ENCODE data around the gene LRRC7. TPM values are rescaled to one million over a fixed set of nuclear protein-coding genes. Genes with fewer than 3 reads are reported as not detected.

The LRRC7 gene
- total and polyA plus RNA-seq, 2 of the 13 experiments (the other 11 are each of a cell fraction or from before 2014, with no cell fraction given): not detected

- ATAC-seq: no peak
- ChIA-PET POLR2A (no interaction called here), CTCF (ENCODE audit: low intra/inter-chr PET ratio, low total read pairs) (no interaction called here)
- FAIRE-seq: no peak
- no peaks in the 10 kb centered on the region for H3K4me1 ChIP-seq (ENCODE audit: insufficient read depth, low read length)
- no peak overlapping the region for H3K4me2 ChIP-seq (ENCODE audit: low read depth, low read length)
- H3K9ac ChIP-seq (ENCODE audit: insufficient read depth, low read depth, low read length): no peak overlapping the region
- H3K79me2 ChIP-seq (ENCODE audit: insufficient read depth, low read length): no peaks in the 10 kb centered on the region
- DNase-seq (ENCODE audit: low spot score): no peak
- intact Hi-C loops (cut with micrococcal nuclease; ENCODE audit: unreplicated experiment): no loop called here
- no peaks in the 10 kb centered on the region for H3K36me3 ChIP-seq (replicated peaks in 1 of 2; ENCODE audit: control insufficient read depth in 1 of 2, insufficient read depth in 2 of 2, low read length in 2 of 2)
- no peaks in the 10 kb centered on the region for H3K27me3 ChIP-seq (ENCODE audit: control insufficient read depth in 1 of 2, insufficient read depth in 2 of 2, low read length in 2 of 2)
- no peak overlapping the region for H3K27ac ChIP-seq (ENCODE audit: extremely low read length, insufficient read depth, low read length)
- in situ Hi-C loops (cut with HindIII; ENCODE audit: extremely low pct_ligation_motif_present, low pct_unique_long_range_greater_than_20kb): no loop called here
- BruUV-seq (replicated peaks): no TSS peak
- no peaks in the 10 kb centered on the region for H4K20me1 ChIP-seq (ENCODE audit: insufficient read depth, low read length)
- no peak overlapping the region for H2AFZ ChIP-seq (ENCODE audit: low read length)
- no peaks in the 10 kb centered on the region for H3K9me3 ChIP-seq (ENCODE audit: low read length)
- no peak overlapping the region for H3K4me3 ChIP-seq (replicated peaks in 1 of 3; ENCODE audit: insufficient read depth in 1 of 3, low read depth in 2 of 3, low read length in 3 of 3)
- 10% methylated on average over 7 of the region's 7 CpGs for WGBS (ENCODE audit: low lambda C conversion rate)
- no peak for TF ChIP-seq ZNF720 (CRISPR knock-in tag; IDR thresholded peaks at IDR 0.05)
- TF ChIP-seq, protein P1, sequence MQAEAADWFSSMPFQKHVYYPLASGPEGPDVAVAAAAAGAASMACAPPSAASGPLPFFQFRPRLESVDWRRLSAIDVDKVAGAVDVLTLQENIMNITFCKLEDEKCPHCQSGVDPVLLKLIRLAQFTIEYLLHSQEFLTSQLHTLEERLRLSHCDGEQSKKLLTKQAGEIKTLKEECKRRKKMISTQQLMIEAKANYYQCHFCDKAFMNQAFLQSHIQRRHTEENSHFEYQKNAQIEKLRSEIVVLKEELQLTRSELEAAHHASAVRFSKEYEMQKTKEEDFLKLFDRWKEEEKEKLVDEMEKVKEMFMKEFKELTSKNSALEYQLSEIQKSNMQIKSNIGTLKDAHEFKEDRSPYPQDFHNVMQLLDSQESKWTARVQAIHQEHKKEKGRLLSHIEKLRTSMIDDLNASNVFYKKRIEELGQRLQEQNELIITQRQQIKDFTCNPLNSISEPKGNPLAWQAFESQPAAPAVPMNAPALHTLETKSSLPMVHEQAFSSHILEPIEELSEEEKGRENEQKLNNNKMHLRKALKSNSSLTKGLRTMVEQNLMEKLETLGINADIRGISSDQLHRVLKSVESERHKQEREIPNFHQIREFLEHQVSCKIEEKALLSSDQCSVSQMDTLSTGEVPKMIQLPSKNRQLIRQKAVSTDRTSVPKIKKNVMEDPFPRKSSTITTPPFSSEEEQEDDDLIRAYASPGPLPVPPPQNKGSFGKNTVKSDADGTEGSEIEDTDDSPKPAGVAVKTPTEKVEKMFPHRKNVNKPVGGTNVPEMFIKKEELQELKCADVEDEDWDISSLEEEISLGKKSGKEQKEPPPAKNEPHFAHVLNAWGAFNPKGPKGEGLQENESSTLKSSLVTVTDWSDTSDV (CRISPR knock-in tag; IDR thresholded peaks at IDR 0.05): no peak
- TF ChIP-seq, protein P2, sequence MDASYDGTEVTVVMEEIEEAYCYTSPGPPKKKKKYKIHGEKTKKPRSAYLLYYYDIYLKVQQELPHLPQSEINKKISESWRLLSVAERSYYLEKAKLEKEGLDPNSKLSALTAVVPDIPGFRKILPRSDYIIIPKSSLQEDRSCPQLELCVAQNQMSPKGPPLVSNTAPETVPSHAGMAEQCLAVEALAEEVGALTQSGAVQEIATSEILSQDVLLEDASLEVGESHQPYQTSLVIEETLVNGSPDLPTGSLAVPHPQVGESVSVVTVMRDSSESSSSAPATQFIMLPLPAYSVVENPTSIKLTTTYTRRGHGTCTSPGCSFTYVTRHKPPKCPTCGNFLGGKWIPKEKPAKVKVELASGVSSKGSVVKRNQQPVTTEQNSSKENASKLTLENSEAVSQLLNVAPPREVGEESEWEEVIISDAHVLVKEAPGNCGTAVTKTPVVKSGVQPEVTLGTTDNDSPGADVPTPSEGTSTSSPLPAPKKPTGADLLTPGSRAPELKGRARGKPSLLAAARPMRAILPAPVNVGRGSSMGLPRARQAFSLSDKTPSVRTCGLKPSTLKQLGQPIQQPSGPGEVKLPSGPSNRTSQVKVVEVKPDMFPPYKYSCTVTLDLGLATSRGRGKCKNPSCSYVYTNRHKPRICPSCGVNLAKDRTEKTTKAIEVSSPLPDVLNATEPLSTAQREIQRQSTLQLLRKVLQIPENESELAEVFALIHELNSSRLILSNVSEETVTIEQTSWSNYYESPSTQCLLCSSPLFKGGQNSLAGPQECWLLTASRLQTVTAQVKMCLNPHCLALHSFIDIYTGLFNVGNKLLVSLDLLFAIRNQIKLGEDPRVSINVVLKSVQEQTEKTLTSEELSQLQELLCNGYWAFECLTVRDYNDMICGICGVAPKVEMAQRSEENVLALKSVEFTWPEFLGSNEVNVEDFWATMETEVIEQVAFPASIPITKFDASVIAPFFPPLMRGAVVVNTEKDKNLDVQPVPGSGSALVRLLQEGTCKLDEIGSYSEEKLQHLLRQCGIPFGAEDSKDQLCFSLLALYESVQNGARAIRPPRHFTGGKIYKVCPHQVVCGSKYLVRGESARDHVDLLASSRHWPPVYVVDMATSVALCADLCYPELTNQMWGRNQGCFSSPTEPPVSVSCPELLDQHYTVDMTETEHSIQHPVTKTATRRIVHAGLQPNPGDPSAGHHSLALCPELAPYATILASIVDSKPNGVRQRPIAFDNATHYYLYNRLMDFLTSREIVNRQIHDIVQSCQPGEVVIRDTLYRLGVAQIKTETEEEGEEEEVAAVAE (CRISPR knock-in tag; IDR thresholded peaks at IDR 0.05; ENCODE audit: borderline replicate concordance): no peak
- no peak for TF ChIP-seq NFRKB (IDR thresholded peaks at IDR 0.05)
- TF ChIP-seq ATF5 (CRISPR knock-in tag; IDR thresholded peaks at IDR 0.05; ENCODE audit: low read depth): no peak
- TF ChIP-seq SMAD3 (CRISPR knock-in tag; IDR thresholded peaks at IDR 0.05): no peak
- no peak for TF ChIP-seq ZBTB4 (CRISPR knock-in tag; IDR thresholded peaks at IDR 0.05; ENCODE audit: borderline replicate concordance)
- TF ChIP-seq, protein P3, sequence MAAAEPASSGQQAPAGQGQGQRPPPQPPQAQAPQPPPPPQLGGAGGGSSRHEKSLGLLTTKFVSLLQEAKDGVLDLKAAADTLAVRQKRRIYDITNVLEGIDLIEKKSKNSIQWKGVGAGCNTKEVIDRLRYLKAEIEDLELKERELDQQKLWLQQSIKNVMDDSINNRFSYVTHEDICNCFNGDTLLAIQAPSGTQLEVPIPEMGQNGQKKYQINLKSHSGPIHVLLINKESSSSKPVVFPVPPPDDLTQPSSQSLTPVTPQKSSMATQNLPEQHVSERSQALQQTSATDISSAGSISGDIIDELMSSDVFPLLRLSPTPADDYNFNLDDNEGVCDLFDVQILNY (CRISPR knock-in tag; conservative IDR thresholded peaks at IDR 0.05): no peak
Observed at GRCh38 chr1:69766431-69767180, 198.9 kb downstream of the LRRC7 start.

Data from HepG2 (cell line).